Measurements from ENCODE around the gene SRP14. TPM values are rescaled to one million over a fixed set of nuclear protein-coding genes. Genes with fewer than 3 reads are reported as not detected.

The SRP14 gene
- total and polyA plus RNA-seq, 7 donors = 304 to 467 (median 342) TPM

DNA sequence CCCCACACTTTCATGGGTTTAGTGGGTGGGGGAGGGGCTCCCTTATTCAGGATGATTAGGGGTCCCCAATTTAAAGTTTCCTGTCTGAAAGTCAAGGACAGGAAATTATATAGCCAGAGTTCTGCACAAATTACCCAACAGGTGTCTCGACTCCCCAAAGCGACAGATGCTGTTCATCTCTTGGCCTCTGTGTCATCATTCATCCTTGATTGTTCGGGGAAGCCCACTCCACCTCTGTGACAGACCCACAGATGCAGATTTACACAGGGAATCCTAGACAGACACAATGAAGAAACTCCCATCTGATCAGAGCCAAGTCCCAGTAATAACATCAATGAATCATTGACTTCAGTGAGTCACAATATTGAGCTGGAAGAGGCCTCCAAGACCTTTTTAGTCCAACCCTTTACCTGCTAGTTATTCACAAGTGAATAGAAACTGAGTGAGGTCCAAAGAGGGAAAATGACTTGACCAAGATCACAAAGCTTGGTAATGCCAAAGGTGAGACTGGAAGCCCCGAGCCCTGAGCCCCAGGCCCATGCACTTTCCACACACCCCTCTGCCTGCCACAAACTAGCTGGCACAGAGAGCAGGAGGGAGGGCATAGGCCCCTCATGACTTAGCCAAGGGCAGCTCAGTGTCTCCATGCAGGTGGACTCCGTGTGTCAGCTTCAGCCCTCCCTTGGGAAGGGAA, 7.9 kb upstream of the SRP14 start:
- TF ChIP-seq, protein P1, sequence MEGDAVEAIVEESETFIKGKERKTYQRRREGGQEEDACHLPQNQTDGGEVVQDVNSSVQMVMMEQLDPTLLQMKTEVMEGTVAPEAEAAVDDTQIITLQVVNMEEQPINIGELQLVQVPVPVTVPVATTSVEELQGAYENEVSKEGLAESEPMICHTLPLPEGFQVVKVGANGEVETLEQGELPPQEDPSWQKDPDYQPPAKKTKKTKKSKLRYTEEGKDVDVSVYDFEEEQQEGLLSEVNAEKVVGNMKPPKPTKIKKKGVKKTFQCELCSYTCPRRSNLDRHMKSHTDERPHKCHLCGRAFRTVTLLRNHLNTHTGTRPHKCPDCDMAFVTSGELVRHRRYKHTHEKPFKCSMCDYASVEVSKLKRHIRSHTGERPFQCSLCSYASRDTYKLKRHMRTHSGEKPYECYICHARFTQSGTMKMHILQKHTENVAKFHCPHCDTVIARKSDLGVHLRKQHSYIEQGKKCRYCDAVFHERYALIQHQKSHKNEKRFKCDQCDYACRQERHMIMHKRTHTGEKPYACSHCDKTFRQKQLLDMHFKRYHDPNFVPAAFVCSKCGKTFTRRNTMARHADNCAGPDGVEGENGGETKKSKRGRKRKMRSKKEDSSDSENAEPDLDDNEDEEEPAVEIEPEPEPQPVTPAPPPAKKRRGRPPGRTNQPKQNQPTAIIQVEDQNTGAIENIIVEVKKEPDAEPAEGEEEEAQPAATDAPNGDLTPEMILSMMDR (IDR thresholded peaks at IDR 0.05) = no peak
- TF ChIP-seq POLR2A (IDR thresholded peaks at IDR 0.05) (no peak), EP300 (IDR thresholded peaks at IDR 0.05) (no peak), POLR2AphosphoS5 (IDR thresholded peaks at IDR 0.05) (no peak)
- intact Hi-C loops (cut with DNase I) = loop anchor here (5.0 kb wide), 1 partner anchor 170 kb away; no protein-coding TSS in a partner anchor
- H3K27ac ChIP-seq = peak overlapping the region; percentile 45 to 61 (median 52)
- no peaks in the 10 kb centered on the region for H3K9me3 ChIP-seq
- H3K36me3 ChIP-seq = no peaks in the 10 kb centered on the region
- peaks cover 0 to 57% (median 37%) of the 10 kb centered on the region in 4 donors for H3K4me1 ChIP-seq
- DNase-seq = peak; percentile 40
- WGBS, 2 donors = 66% methylated on average over 5 of the region's 5 CpGs
- H3K27me3 ChIP-seq = no peaks in the 10 kb centered on the region
- H3K4me3 ChIP-seq = no peak overlapping the region

DNA sequence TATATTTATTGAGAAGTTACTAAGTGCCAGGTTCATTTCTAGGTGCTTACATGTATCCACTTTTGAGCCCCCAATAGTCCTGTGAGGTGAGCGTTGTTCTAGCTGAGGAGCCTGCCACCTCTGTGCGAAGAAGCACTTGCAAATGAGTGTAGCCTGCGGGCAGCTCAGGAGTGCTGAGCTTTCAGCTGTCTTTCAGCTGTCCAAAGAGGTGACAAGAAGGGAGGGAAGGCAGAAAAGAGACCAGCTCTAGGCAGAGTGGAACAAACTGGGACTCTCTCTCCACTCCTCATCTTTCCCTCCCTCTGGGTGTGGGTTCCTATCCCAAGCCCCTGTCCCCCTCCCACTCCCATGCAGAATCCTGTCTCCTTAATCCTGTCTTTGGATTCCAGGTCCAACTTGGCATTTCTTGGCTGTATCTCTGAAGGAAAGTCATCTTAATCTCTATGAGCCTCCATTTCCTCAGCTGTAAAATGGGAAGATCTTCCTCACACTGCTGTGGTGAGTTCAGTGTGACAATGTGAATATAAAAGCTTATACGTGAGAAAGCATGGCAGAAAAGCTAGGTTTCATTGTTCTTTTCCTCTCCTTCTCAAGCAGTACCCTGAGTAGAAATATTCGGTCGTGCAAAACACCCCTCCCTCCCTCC, 6.7 kb upstream of the SRP14 start:
- WGBS, 2 donors = 82 to 85% methylated on average over 6 of the region's 6 CpGs
- H3K27ac ChIP-seq = peak overlapping the region; percentile 31 to 65 (median 47)
- H3K4me3 ChIP-seq = no peak overlapping the region
- peak; percentile 45 for DNase-seq
- intact Hi-C loops (cut with DNase I) = loop anchor here (1.0 to 5.0 kb wide), 4 partner anchors 63 to 229 kb away; partner anchors contain the start of genes BMF and BUB1B
- H3K4me1 ChIP-seq = peaks cover 0 to 48% (median 34%) of the 10 kb centered on the region in 4 donors
- no peaks in the 10 kb centered on the region for H3K27me3 ChIP-seq
- TF ChIP-seq POLR2AphosphoS5 (IDR thresholded peaks at IDR 0.05) (no peak), EP300 (IDR thresholded peaks at IDR 0.05) (no peak), POLR2A (IDR thresholded peaks at IDR 0.05) (no peak)
- TF ChIP-seq, protein P1 (IDR thresholded peaks at IDR 0.05) = no peak
- no peaks in the 10 kb centered on the region for H3K36me3 ChIP-seq
- H3K9me3 ChIP-seq = no peaks in the 10 kb centered on the region

DNA sequence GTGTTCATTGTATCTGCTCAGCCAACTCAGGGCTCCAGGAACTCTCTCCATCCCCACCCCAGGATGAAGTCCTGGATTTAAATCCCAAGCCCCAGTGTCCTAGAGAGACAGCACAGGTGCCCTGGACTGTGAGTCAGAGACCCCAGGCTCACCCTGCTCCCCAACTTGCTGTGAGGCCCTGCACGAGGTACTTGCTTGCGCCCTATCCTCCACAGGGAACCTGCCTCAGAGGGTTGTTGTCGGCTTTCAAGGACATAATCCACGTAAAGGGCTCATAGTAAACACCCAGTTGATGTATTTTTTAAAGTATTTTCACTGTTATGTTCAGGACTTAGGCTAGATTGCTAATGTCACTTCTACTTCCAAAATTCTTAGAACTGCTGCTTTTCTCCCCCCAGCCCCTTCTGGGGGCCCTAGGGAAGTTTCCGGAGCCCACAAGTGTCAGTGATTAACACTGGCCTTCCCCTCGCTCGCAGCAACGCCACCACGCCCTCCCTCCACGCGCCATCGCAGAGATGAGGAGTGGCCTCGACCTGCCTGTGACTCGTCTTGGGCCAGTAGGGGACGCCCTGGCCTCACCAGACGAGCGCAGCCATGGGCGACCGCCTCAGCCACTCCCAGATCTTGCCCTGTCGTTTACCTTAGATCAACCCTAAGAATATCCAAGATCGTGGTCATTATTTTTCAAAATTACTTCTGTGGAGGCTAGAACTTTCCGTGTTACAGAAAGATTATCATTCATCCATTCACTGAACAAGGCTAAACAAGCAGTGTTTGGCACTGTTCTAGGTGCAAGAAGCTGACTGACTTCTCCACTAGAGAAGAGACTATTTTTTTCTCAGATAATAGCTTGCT, 6.0 kb upstream of the SRP14 start:
- peak; percentile 93 for DNase-seq
- TF ChIP-seq, protein P1 (IDR thresholded peaks at IDR 0.05) = peak; percentile 90 to 93 (median 92)
- TF ChIP-seq EP300 (IDR thresholded peaks at IDR 0.05) = no peak
- peak in 2 of 4 donors; percentile 36 to 54 for TF ChIP-seq POLR2AphosphoS5 (IDR thresholded peaks at IDR 0.05)
- no peak for TF ChIP-seq POLR2A (IDR thresholded peaks at IDR 0.05)
- intact Hi-C loops (cut with DNase I) = loop anchor here (1.0 to 5.0 kb wide), 4 partner anchors 64 to 229 kb away; partner anchors contain the start of genes BMF and BUB1B
- H3K27ac ChIP-seq = peak overlapping the region; percentile 31 to 65 (median 47)
- no peaks in the 10 kb centered on the region for H3K27me3 ChIP-seq
- peaks cover 0 to 55% (median 40%) of the 10 kb centered on the region in 4 donors for H3K4me1 ChIP-seq
- no peaks in the 10 kb centered on the region for H3K9me3 ChIP-seq
- 3 to 6% methylated on average over 22 of the region's 22 CpGs for WGBS, 2 donors
- no peaks in the 10 kb centered on the region for H3K36me3 ChIP-seq
- H3K4me3 ChIP-seq = peak overlapping the region in 1 of 4 donors; percentile 18

DNA sequence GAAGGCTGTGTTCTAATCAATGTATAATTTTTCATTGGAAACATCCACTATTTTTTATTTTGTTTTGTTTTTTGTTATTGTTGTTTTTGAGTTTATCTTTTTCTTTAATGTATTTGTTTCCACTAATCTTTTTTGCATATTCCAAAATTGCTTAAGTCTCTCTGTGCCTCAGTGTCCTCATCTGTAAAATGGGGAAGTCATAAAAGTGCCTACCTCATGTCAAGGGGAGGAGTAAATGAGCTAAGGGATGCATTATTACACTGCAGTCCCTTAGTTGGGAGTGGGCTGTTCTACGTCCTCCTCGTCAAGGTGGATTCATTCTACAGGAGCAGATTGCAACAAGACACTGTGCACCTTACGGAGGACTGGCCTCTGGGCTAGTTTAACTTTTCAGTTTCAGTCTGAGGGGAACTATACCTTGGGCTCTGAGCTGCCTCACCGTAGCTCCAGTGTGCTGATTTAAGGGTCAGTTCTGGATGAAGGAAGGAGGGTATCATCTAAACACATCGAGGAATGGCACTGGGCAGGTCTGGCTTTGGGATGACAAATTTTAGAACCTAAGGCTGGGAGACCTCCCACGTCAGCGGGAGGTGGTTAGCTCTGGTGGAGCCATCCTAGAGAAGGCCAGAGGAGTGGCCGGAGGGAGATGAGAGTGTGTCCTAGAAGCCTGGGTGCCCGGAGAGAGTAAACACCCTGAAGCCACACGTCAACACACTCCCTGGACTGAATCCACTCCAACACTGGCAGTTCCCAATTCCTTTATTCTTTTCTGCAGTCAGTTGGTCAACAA, 5.1 kb upstream of the SRP14 start:
- peak overlapping the region in 3 of 4 donors; percentile 39 to 65 (median 55) for H3K27ac ChIP-seq
- intact Hi-C loops (cut with DNase I) = loop anchor here (2.0 kb wide), 2 partner anchors 65 to 117 kb away; partner anchors contain the start of genes BMF and BUB1B

More for the DNA sequence above, 5.1 kb upstream of the SRP14 start:
- Histone ChIP-seq H3K27me3 (no peaks in the 10 kb centered on the region), H3K4me3 (no peak overlapping the region), H3K4me1 (peaks cover 0 to 56% (median 44%) of the 10 kb centered on the region in 4 donors), H3K9me3 (no peaks in the 10 kb centered on the region), H3K36me3 (no peaks in the 10 kb centered on the region)
- whole genome bisulfite sequencing, 2 donors = 75 to 89% methylated on average over 10 of the region's 10 CpGs
- TF ChIP-seq POLR2A (IDR thresholded peaks at IDR 0.05) = no peak
- TF ChIP-seq EP300 (IDR thresholded peaks at IDR 0.05) = no peak
- TF ChIP-seq, protein P1 (IDR thresholded peaks at IDR 0.05) = no peak
- TF ChIP-seq POLR2AphosphoS5 (IDR thresholded peaks at IDR 0.05) = no peak
- peak; percentile 44 for DNase-seq

Measured in sigmoid colon (tissue), 7 donors.